Measurements from ENCODE around the gene SDF4. TPM values are rescaled to one million over a fixed set of nuclear protein-coding genes. Genes with fewer than 3 reads are reported as not detected.

SDF4 gene
- total RNA-seq, 1 experiment from 2014 or later: 82.0 TPM

DNA sequence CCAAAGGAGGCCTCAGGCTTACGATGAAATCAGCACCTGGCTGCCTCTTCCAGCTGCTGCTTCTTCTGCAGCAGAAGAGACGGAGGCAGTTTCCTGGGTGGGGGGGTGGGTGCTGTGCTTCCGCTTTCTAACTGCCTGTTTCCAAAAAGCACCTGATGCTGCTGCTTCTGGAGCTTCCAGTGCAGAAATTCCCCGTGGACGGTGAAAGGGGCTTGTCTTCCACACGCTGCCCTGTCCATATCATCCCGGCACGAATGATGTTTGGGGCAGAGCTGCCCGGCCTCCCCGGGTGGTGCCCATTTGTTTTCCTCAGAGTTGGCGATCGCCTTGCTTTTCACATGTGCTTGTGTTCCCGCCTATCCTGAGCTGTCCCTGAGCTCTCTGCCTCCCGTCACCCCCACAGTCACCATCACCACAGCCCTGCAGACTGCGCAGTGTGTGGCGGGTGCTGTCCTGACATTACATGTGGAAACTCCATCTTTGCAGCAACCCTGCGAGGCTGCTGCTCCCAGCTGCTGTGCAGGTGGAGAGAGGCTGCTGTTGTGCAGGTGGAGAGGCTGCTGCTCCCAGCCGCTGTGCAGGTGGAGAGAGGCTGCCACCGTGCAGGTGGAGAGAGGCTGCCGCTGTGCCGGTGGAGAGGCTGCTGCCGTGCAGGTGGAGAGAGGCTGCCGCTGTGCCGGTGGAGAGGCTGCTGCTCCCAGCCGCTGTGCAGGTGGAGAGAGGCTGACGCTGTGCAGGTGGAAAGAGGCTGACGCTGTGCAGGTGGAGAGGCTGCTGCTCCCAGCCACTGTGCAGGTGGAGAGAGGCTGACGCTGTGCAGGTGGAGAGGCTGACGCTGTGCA is 56.4 kb downstream of the SDF4 start:
- Histone ChIP-seq H3K56ac (ENCODE audit: insufficient read length, low read depth, low read length) (no peak overlapping the region), H3K27me3 (ENCODE audit: insufficient read depth, low read length) (no peaks in the 10 kb centered on the region), H2AFZ (ENCODE audit: low read length) (no peak overlapping the region), H3K4me1 (ENCODE audit: insufficient read depth, low read length) (peaks cover 3% of the 10 kb centered on the region; the same call in 1 of the 2 replicates), H3K9me3 (ENCODE audit: control insufficient read depth, low read depth, low read length) (no peaks in the 10 kb centered on the region), H3K14ac (ENCODE audit: insufficient read depth, low read length) (no peak overlapping the region), H3K9ac (ENCODE audit: extremely low read depth, insufficient read length, low read length) (no peak overlapping the region), H3K79me1 (ENCODE audit: insufficient read depth, low read depth, low read length, poor library complexity, severe bottlenecking) (no peaks in the 10 kb centered on the region), H4K8ac (replicated peaks; ENCODE audit: insufficient read length, low read depth, low read length) (no peak overlapping the region), H2BK120ac (ENCODE audit: low read depth, low read length, poor library complexity, severe bottlenecking) (no peak overlapping the region), H3K23me2 (ENCODE audit: insufficient read length, low read depth, low read length, poor library complexity, severe bottlenecking) (no peaks in the 10 kb centered on the region), H2BK20ac (ENCODE audit: low read depth, low read length, poor library complexity, severe bottlenecking) (no peak overlapping the region), H3K27ac (ENCODE audit: insufficient read length, low read depth, low read length) (no peak overlapping the region), H4K5ac (ENCODE audit: insufficient read length, low read depth, low read length) (no peak overlapping the region), H2BK5ac (ENCODE audit: insufficient read length, low read length) (no peak overlapping the region), H4K20me1 (ENCODE audit: control insufficient read depth, insufficient read depth, insufficient read length) (no peaks in the 10 kb centered on the region), H3T11ph (ENCODE audit: low read length) (no peak overlapping the region), H3K18ac (ENCODE audit: insufficient read length, low read depth, low read length) (no peak overlapping the region), H2BK15ac (ENCODE audit: low read depth, low read length) (no peak overlapping the region), H4K91ac (ENCODE audit: insufficient read length, low read depth, low read length) (no peak overlapping the region), H2AK5ac (ENCODE audit: insufficient read length, low read length) (no peak overlapping the region), H2BK12ac (ENCODE audit: insufficient read length, low read depth, low read length) (no peak overlapping the region), H3K4ac (ENCODE audit: low read depth, low read length) (no peak overlapping the region), H3K23ac (ENCODE audit: insufficient read length, low read depth, low read length) (no peak overlapping the region), H3K79me2 (ENCODE audit: insufficient read depth, low read length) (no peaks in the 10 kb centered on the region), H3K4me2 (ENCODE audit: insufficient read depth, insufficient read length, low read length) (no peak overlapping the region)
- TF ChIP-seq, protein P1, sequence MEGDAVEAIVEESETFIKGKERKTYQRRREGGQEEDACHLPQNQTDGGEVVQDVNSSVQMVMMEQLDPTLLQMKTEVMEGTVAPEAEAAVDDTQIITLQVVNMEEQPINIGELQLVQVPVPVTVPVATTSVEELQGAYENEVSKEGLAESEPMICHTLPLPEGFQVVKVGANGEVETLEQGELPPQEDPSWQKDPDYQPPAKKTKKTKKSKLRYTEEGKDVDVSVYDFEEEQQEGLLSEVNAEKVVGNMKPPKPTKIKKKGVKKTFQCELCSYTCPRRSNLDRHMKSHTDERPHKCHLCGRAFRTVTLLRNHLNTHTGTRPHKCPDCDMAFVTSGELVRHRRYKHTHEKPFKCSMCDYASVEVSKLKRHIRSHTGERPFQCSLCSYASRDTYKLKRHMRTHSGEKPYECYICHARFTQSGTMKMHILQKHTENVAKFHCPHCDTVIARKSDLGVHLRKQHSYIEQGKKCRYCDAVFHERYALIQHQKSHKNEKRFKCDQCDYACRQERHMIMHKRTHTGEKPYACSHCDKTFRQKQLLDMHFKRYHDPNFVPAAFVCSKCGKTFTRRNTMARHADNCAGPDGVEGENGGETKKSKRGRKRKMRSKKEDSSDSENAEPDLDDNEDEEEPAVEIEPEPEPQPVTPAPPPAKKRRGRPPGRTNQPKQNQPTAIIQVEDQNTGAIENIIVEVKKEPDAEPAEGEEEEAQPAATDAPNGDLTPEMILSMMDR (conservative IDR thresholded peaks at IDR 0.05): no peak
- H3K27me3 Mint-ChIP-seq (ENCODE audit: low read depth): peaks cover 11% of the 10 kb centered on the region
- peaks cover 0 to 4% of the 10 kb centered on the region in 2 experiments; a peak in 2 of 5 replicates for H3K9me3 Mint-ChIP-seq
- no CpG with 5 or more reads among the region's 29 CpGs for WGBS (ENCODE audit: extremely low coverage, insufficient read length, low lambda C conversion rate)
- H3K27ac Mint-ChIP-seq: no peak overlapping the region
- no peak overlapping the region for H3K4me3 Mint-ChIP-seq
- H3K36me3 Mint-ChIP-seq (ENCODE audit: insufficient read depth in 1 of 3, low read depth in 3 of 3): peaks cover 1 to 6% (median 4%) of the 10 kb centered on the region in 3 experiments; a peak in 4 of 7 replicates
- peaks cover 19 to 30% of the 10 kb centered on the region in 2 experiments for H3K4me1 Mint-ChIP-seq
- peak; percentile 25 for DNase-seq

All from H9 (cell line).